Lung (tissue), 12 donors: ENCODE measurements around the gene TINCR. TPM values are rescaled to one million over a fixed set of nuclear protein-coding genes. Genes with fewer than 3 reads are reported as not detected.
"Not testable (repeated sequence)": the region's sequence is repeated elsewhere in the genome, so short reads cannot be mapped to it uniquely, and the experiment has no call there.

Source experiments
- ATAC-seq: fragments of 200-7000 bp; cut with Tn5 transposase; one replicate; pipeline ENCODE4 v1.9.1; 2020; ENCODE audit warnings: moderate number of reproducible peaks; ENCODE audit not compliant: insufficient read depth, low FRiP score
- DNase-seq, 3 donors: peaks; one replicate each; pipeline ENCODE4 v3.0.0-alpha.2; 2013 to 2017
- H3K27ac ChIP-seq, 2 donors: one replicate each; pipeline ENCODE4 v1.5.1; 2013; ENCODE audit warnings: mild to moderate bottlenecking in 2 of 2, moderate library complexity in 2 of 2, control low read depth in 1 of 2, inconsistent platforms in 1 of 2, low read depth in 1 of 2, low read length in 1 of 2
- H3K27me3 ChIP-seq, 3 donors: one replicate each; pipeline ENCODE4 v1.5.1; 2013; ENCODE audit warnings: low read length in 2 of 3; ENCODE audit not compliant: control insufficient read depth in 3 of 3, insufficient read depth in 3 of 3
- H3K36me3 ChIP-seq, 4 donors: one replicate each; pipeline ENCODE4 v1.5.1; 2013; ENCODE audit warnings: low read length in 4 of 4, mild to moderate bottlenecking in 1 of 4, moderate library complexity in 1 of 4; ENCODE audit not compliant: control insufficient read depth in 4 of 4, insufficient read depth in 4 of 4
- H3K4me1 ChIP-seq, 5 donors: one replicate each; pipeline ENCODE4 v1.5.1; 2013; ENCODE audit warnings: low read length in 5 of 5, mild to moderate bottlenecking in 2 of 5, moderate library complexity in 1 of 5; ENCODE audit not compliant: control insufficient read depth in 5 of 5, insufficient read depth in 5 of 5
- H3K4me3 ChIP-seq: one replicate; pipeline ENCODE4 v1.5.1; 2013; ENCODE audit warnings: mild to moderate bottlenecking, control low read depth, moderate library complexity
- H3K9ac ChIP-seq, 2 donors: one replicate each; pipeline ENCODE4 v1.5.1; 2013; ENCODE audit warnings: low read length in 2 of 2, control low read depth in 1 of 2; ENCODE audit not compliant: insufficient read depth in 1 of 2
- H3K9me3 ChIP-seq, 4 donors: one replicate each; pipeline ENCODE4 v1.5.1; 2013; ENCODE audit warnings: low read length in 3 of 4, mild to moderate bottlenecking in 1 of 4, moderate library complexity in 1 of 4; ENCODE audit not compliant: control insufficient read depth in 4 of 4, insufficient read depth in 3 of 4
- CTCF ChIP-seq: IDR thresholded peaks from 2 replicates; pipeline ENCODE4 v1.5.1; 2012; ENCODE audit warnings: mild to moderate bottlenecking; ENCODE audit errors: control extremely low read depth, extremely low read depth
- WGBS, 2 donors: extraction: QIAGEN DNeasy Blood & Tissue Kit; methylation state at CpG; one replicate each; pipeline ENCODE4 v1.1.7; 2013; 5-methylcytosine and 5-hydroxymethylcytosine counted together
- polyA plus RNA-seq, 2 donors: library from polyadenylated mRNA; stranded (reverse); fragments of 200-250 nt; gene quantifications; one replicate each; pipeline ENCODE4 v1.2.1, GENCODE V29; 2013
- total RNA-seq, 2 donors: library from RNA; depleted of rRNA in 1 of 2; stranded (reverse); fragments of >200 nt in 1 of 2; gene quantifications; one replicate each; pipeline ENCODE4 v1.2.1, GENCODE V29; 2014 to 2021
- donor health status: control.
- donor health status: control.
- donor health status: Bipolar disorder and iron deficiency.
- donor health status: healthy.
- donor health status: DM: yes; HTN: yes; CAD: no.

TINCR gene
- total and polyA plus RNA-seq, 4 donors = 1.0 to 2.0 (median 1.9) TPM

- no peaks in the 10 kb centered on the region for H3K9me3 ChIP-seq
- WGBS, 2 donors = 94 to 96% methylated on average over 15 of the region's 15 CpGs
- H3K27me3 ChIP-seq = no peaks in the 10 kb centered on the region
- peaks cover 37 to 59% (median 57%) of the 10 kb centered on the region in 4 donors for H3K36me3 ChIP-seq
- no peak for TF ChIP-seq CTCF
- DNase-seq (no peak), ATAC-seq (no peak)
- peaks cover 0 to 2% (median 0%) of the 10 kb centered on the region in 5 donors for H3K4me1 ChIP-seq
- no peak overlapping the region for H3K27ac ChIP-seq
- no peak overlapping the region for H3K4me3 ChIP-seq
- no peak overlapping the region for H3K9ac ChIP-seq
Measured at GRCh38 chr19:5612891-5613865, 45.4 kb upstream of the TINCR start.

GRCh38 chr19:5609881-5610448, 42.2 kb upstream of the TINCR start:
- WGBS, 2 donors = 96% methylated on average over 16 of the region's 16 CpGs
- Histone ChIP-seq H3K4me1 (no peaks in the 10 kb centered on the region), H3K36me3 (peaks cover 26 to 58% (median 51%) of the 10 kb centered on the region in 4 donors), H3K4me3 (no peak overlapping the region), H3K9me3 (no peaks in the 10 kb centered on the region), H3K27ac (no peak overlapping the region), H3K9ac (no peak overlapping the region), H3K27me3 (no peaks in the 10 kb centered on the region)
- TF ChIP-seq CTCF = no peak
- DNase-seq (no peak), ATAC-seq (no peak)

GRCh38 chr19:5608766-5609165, 41.0 kb upstream of the TINCR start:
- not testable (repeated sequence) for H3K9ac ChIP-seq, H3K4me1 ChIP-seq, H3K27ac ChIP-seq, H3K27me3 ChIP-seq, DNase-seq, H3K4me3 ChIP-seq, H3K9me3 ChIP-seq, ATAC-seq
- 97 to 98% methylated on average over 9 of the region's 9 CpGs for WGBS, 2 donors
- H3K36me3 ChIP-seq = peaks cover 28 to 63% (median 46%) of the 10 kb centered on the region in 4 donors

GRCh38 chr19:5608291-5608690, 40.5 kb upstream of the TINCR start:
- no peak for TF ChIP-seq CTCF
- DNase-seq = no peak
- H3K27me3 ChIP-seq = no peaks in the 10 kb centered on the region
- H3K9ac ChIP-seq = no peak overlapping the region
- WGBS, 2 donors = 93 to 97% methylated on average over 10 of the region's 10 CpGs
- no peak overlapping the region for H3K27ac ChIP-seq
- ATAC-seq = no peak
- no peaks in the 10 kb centered on the region for H3K4me1 ChIP-seq
- no peaks in the 10 kb centered on the region for H3K9me3 ChIP-seq
- H3K36me3 ChIP-seq = peaks cover 28 to 62% (median 43%) of the 10 kb centered on the region in 4 donors
- H3K4me3 ChIP-seq = no peak overlapping the region
